Measurements from ENCODE around the gene SLITRK4. TPM values are rescaled to one million over a fixed set of nuclear protein-coding genes. Genes with fewer than 3 reads are reported as not detected.
A peak's percentile ranks its signal among the peaks of the same experiment; 100 is the strongest.

The SLITRK4 gene, protein sequence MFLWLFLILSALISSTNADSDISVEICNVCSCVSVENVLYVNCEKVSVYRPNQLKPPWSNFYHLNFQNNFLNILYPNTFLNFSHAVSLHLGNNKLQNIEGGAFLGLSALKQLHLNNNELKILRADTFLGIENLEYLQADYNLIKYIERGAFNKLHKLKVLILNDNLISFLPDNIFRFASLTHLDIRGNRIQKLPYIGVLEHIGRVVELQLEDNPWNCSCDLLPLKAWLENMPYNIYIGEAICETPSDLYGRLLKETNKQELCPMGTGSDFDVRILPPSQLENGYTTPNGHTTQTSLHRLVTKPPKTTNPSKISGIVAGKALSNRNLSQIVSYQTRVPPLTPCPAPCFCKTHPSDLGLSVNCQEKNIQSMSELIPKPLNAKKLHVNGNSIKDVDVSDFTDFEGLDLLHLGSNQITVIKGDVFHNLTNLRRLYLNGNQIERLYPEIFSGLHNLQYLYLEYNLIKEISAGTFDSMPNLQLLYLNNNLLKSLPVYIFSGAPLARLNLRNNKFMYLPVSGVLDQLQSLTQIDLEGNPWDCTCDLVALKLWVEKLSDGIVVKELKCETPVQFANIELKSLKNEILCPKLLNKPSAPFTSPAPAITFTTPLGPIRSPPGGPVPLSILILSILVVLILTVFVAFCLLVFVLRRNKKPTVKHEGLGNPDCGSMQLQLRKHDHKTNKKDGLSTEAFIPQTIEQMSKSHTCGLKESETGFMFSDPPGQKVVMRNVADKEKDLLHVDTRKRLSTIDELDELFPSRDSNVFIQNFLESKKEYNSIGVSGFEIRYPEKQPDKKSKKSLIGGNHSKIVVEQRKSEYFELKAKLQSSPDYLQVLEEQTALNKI
- total RNA-seq (under 1 TPM; 0.23 to 0.47 TPM), polyA plus RNA-seq (ENCODE audit: insufficient read length in 6 of 6) (1 to 10 TPM; 1.4 to 2.3 (median 1.8) TPM)
- long read RNA-seq, donor 1, partial matches to known transcripts, result 0 of 1 reads
- long read RNA-seq, donor 1, other reads (novel, unspliced or antisense), result 0 of 1 reads
- long read RNA-seq, donor 2, partial matches to known transcripts, result 0 of 1 reads
- long read RNA-seq, donor 2, other reads (novel, unspliced or antisense), result 0 of 1 reads
- long read RNA-seq, donor 3, partial matches to known transcripts, result 0 of 2 reads
- long read RNA-seq, donor 3, other reads (novel, unspliced or antisense), result 0 of 2 reads
- long read RNA-seq, donor 4, result 0 reads
- long read RNA-seq, donor 5, partial matches to known transcripts, result 0 of 2 reads
- long read RNA-seq, donor 5, other reads (novel, unspliced or antisense), result 0 of 2 reads
- long read RNA-seq, donor 6, result 0 reads
- long read RNA-seq, donor 7, partial matches to known transcripts, result 0 of 1 reads
- long read RNA-seq, donor 7, other reads (novel, unspliced or antisense), result 0 of 1 reads
- long read RNA-seq, donor 8, partial matches to known transcripts, result 0 of 1 reads
- long read RNA-seq, donor 8, other reads (novel, unspliced or antisense), result 0 of 1 reads
- long read RNA-seq, donor 9, result 0 reads
- long read RNA-seq, donor 10, result 0 reads
- long read RNA-seq, donor 11, partial matches to known transcripts, result 0 of 7 reads
- long read RNA-seq, donor 11, other reads (novel, unspliced or antisense), result 0 of 7 reads
- long read RNA-seq, donor 12, partial matches to known transcripts, result 0 of 1 reads
- long read RNA-seq, donor 12, other reads (novel, unspliced or antisense), result 0 of 1 reads

DNA sequence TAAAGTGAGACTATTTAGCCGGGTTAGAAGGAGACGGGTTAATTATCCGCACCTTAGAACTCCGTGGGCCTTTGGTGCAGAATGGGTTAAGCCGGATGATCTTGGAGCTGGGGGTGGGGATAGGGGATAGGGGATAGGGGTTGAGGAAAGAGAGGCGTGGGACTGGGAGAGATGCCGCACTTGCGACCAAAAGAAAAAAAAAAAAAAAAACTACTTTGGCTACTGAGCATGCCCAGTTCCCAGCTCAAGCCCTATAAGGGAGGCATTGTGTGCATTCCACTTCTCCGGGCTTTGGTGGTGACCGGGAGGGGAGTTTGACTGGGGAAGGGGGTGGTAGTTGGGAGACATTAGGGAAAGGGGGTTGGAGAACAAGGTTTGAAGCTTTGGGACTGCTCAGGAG, at the start of gene SLITRK4:
TSS of gene SLITRK4 (minus strand) at position 187 of the 400 bp plus-strand sequence. CDS start 4,993 bp downstream, outside the sequence.
- ATAC-seq (peak; percentile 32), DNase-seq (peak in 1 of 4 donors; percentile 44)
- H3K9me3 ChIP-seq, result no peaks in the 10 kb centered on the region
- no peak within 1 kb of the TSS for H3K27ac ChIP-seq
- intact Hi-C loops (cut with DNase I), result no loop called here
- TF ChIP-seq, protein P1, sequence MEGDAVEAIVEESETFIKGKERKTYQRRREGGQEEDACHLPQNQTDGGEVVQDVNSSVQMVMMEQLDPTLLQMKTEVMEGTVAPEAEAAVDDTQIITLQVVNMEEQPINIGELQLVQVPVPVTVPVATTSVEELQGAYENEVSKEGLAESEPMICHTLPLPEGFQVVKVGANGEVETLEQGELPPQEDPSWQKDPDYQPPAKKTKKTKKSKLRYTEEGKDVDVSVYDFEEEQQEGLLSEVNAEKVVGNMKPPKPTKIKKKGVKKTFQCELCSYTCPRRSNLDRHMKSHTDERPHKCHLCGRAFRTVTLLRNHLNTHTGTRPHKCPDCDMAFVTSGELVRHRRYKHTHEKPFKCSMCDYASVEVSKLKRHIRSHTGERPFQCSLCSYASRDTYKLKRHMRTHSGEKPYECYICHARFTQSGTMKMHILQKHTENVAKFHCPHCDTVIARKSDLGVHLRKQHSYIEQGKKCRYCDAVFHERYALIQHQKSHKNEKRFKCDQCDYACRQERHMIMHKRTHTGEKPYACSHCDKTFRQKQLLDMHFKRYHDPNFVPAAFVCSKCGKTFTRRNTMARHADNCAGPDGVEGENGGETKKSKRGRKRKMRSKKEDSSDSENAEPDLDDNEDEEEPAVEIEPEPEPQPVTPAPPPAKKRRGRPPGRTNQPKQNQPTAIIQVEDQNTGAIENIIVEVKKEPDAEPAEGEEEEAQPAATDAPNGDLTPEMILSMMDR (IDR thresholded peaks at IDR 0.05), result no peak
- H3K27me3 ChIP-seq, result peaks cover 9 to 27% of the 10 kb centered on the region in 2 donors
- no peaks in the 10 kb centered on the region for H3K4me1 ChIP-seq
- no peaks in the 10 kb centered on the region for H3K36me3 ChIP-seq
- H3K4me3 ChIP-seq, result peak within 1 kb of the TSS in 1 of 2 donors; percentile 42

- no peak for DNase-seq
- H3K4me3 ChIP-seq, result no peak overlapping the region
- TF ChIP-seq, protein P1 (IDR thresholded peaks at IDR 0.05), result no peak
- no peaks in the 10 kb centered on the region for H3K36me3 ChIP-seq
- H3K27me3 ChIP-seq, result no peaks in the 10 kb centered on the region
- H3K27ac ChIP-seq, result no peak overlapping the region
- no peaks in the 10 kb centered on the region for H3K9me3 ChIP-seq
- no peak for ATAC-seq
- intact Hi-C loops (cut with DNase I), result no loop called here
- H3K4me1 ChIP-seq, result no peaks in the 10 kb centered on the region
Measured at GRCh38 chrX:143683486-143683885, 47.6 kb upstream of the SLITRK4 start.

DNA sequence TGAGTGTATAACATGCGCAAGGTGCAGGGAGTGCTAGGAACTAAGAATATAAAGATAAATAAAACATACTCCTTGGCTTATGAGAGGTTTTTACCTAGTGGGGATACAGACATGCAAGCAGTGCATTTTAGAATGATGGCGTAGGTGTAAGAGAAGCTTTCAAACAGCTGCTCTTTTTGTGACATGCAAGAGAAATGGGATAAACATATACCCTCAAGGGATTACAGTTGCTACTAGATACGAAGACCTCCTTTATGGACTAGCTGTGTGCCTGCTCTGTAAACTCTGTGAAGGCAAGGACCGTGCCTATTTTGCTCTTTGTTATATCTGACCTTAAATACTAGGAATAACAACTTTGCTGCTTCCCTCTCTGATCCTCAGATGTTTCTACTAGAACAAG, 39.0 kb upstream of the SLITRK4 start:
- H3K27ac ChIP-seq, result no peak overlapping the region
- H3K4me1 ChIP-seq, result no peaks in the 10 kb centered on the region
- H3K4me3 ChIP-seq, result no peak overlapping the region
- intact Hi-C loops (cut with DNase I), result no loop called here
- H3K36me3 ChIP-seq, result no peaks in the 10 kb centered on the region
- DNase-seq (no peak), ATAC-seq (no peak)
- H3K9me3 ChIP-seq, result no peaks in the 10 kb centered on the region
- H3K27me3 ChIP-seq, result no peaks in the 10 kb centered on the region
- TF ChIP-seq, protein P1 (IDR thresholded peaks at IDR 0.05), result no peak

- TF ChIP-seq, protein P1 (IDR thresholded peaks at IDR 0.05), result no peak
- no peaks in the 10 kb centered on the region for H3K9me3 ChIP-seq
- ATAC-seq (peak; percentile 27), DNase-seq (peak in 1 of 4 donors; percentile 4)
- no peaks in the 10 kb centered on the region for H3K27me3 ChIP-seq
- no peaks in the 10 kb centered on the region for H3K36me3 ChIP-seq
- no peak overlapping the region for H3K27ac ChIP-seq
- intact Hi-C loops (cut with DNase I), result no loop called here
- no peaks in the 10 kb centered on the region for H3K4me1 ChIP-seq
- no peak overlapping the region for H3K4me3 ChIP-seq
Measured at GRCh38 chrX:143669395-143669794, 33.5 kb upstream of the SLITRK4 start.
